ENCODE data around the gene MNX1. TPM values are rescaled to one million over a fixed set of nuclear protein-coding genes. Genes with fewer than 3 reads are reported as not detected.
A peak's percentile ranks its signal among the peaks of the same experiment; 100 is the strongest.

Gene MNX1
- total and polyA plus RNA-seq, 9 of the 15 experiments (the other 6 are each of a cell fraction or from before 2014, with no cell fraction given): 0.15 to 8.0 (median 1.4) TPM

- TF ChIP-seq GTF3C2 (IDR thresholded peaks at IDR 0.05; ENCODE audit: borderline replicate concordance, extremely low read depth, insufficient read length) (no peak), AFF1 (IDR thresholded peaks at IDR 0.05; ENCODE audit: low read depth in 1 of 2, partially characterized antibody in 2 of 2) (no peak), SMAD4 (CRISPR knock-in tag; conservative IDR thresholded peaks at IDR 0.05) (peak; percentile 66), ETS1 (conservative IDR thresholded peaks at IDR 0.05; ENCODE audit: control insufficient read depth, low read depth, low read length) (no peak), SFPQ (IDR thresholded peaks at IDR 0.05; ENCODE audit: low read depth, low read length) (no peak), SAFB (IDR thresholded peaks at IDR 0.05; ENCODE audit: borderline replicate concordance, low read depth, low read length) (peak; percentile 75; the same call in 1 of the 2 replicates), BACH1 (tag; IDR thresholded peaks at IDR 0.05) (no peak), ZBTB8A (IDR thresholded peaks at IDR 0.05; ENCODE audit: partially characterized antibody) (no peak), ELF1 (tag; IDR thresholded peaks at IDR 0.05) (no peak), FOXJ2 (tag; IDR thresholded peaks at IDR 0.05) (no peak), ZFP36 (IDR thresholded peaks at IDR 0.05; ENCODE audit: low read depth, low read length, partially characterized antibody) (no peak), CBX1 (IDR thresholded peaks at IDR 0.05; ENCODE audit: low read depth) (no peak), ZNF77 (CRISPR knock-in tag; IDR thresholded peaks at IDR 0.05) (no peak), PTRF (tag; IDR thresholded peaks at IDR 0.05) (no peak), KLF13 (tag; IDR thresholded peaks at IDR 0.05; ENCODE audit: borderline replicate concordance, low read depth) (no peak), CTBP1 (IDR thresholded peaks at IDR 0.05; ENCODE audit: borderline replicate concordance) (peak; percentile 91), ZFX (CRISPR knock-in tag; IDR thresholded peaks at IDR 0.05) (peak; percentile 86)
Observed at GRCh38 chr7:157010588-157011332, at the start of gene MNX1 (continued).
